Kidney tubule cell (primary cell): Measurements from ENCODE around the gene RAE1.
"Not testable (repeated sequence)": the region's sequence is repeated elsewhere in the genome, so short reads cannot be mapped to it uniquely, and the experiment has no call there.

Experiments used
- DNase-seq: peaks from one replicate; pipeline ENCODE4 v3.0.0-alpha.2; 2018; ENCODE audit warnings: low spot score

RAE1 gene

GRCh38 chr20:57415771-57416170, 64.7 kb downstream of the RAE1 start:
- no peak for DNase-seq

GRCh38 chr20:57416296-57417022, 65.4 kb downstream of the RAE1 start:
- DNase-seq: no peak

GRCh38 chr20:57417051-57417689, 66.1 kb downstream of the RAE1 start:
- DNase-seq: no peak

- DNase-seq: no peak
These were observed 67.0 kb downstream of the RAE1 start for GRCh38 chr20:57417830-57418780.

GRCh38 chr20:57419479-57419878, 68.4 kb downstream of the RAE1 start:
- DNase-seq: not testable (repeated sequence)

GRCh38 chr20:57420571-57421252, 69.7 kb downstream of the RAE1 start:
- DNase-seq: no peak

GRCh38 chr20:57421253-57422220, 70.5 kb downstream of the RAE1 start:
- DNase-seq: no peak

- no peak for DNase-seq
These were observed 71.2 kb downstream of the RAE1 start for GRCh38 chr20:57422254-57422653.

GRCh38 chr20:57425150-57426013, 74.3 kb downstream of the RAE1 start:
- no peak for DNase-seq

- no peak for DNase-seq
These were observed 75.2 kb downstream of the RAE1 start for GRCh38 chr20:57426271-57426689.

GRCh38 chr20:57426831-57427230, 75.8 kb downstream of the RAE1 start:
- DNase-seq: no peak

GRCh38 chr20:57428324-57429158, 77.5 kb downstream of the RAE1 start:
- no peak for DNase-seq
